Measurements from ENCODE around the gene FBXO34.

The FBXO34 gene

GRCh38 chr14:55373784-55374705 is 102.8 kb downstream of the FBXO34 start:
- TF ChIP-seq EP300 (IDR thresholded peaks at IDR 0.05; ENCODE audit: borderline replicate concordance) (no peak), NFIC (IDR thresholded peaks at IDR 0.05) (no peak), YY1 (IDR thresholded peaks at IDR 0.05; ENCODE audit: low read depth) (no peak), TEAD4 (IDR thresholded peaks at IDR 0.05) (no peak), TAF1 (IDR thresholded peaks at IDR 0.05; ENCODE audit: low read depth) (no peak), EGR1 (IDR thresholded peaks at IDR 0.05) (no peak), MAX (IDR thresholded peaks at IDR 0.05) (no peak), CEBPB (IDR thresholded peaks at IDR 0.05) (no peak), TCF12 (IDR thresholded peaks at IDR 0.05; ENCODE audit: low read depth) (no peak)

- TF ChIP-seq TAF1 (IDR thresholded peaks at IDR 0.05; ENCODE audit: low read depth) (no peak), ZBTB7A (IDR thresholded peaks at IDR 0.05; ENCODE audit: low read depth) (no peak), CREB1 (IDR thresholded peaks at IDR 0.05; ENCODE audit: low read depth) (no peak), RAD21 (IDR thresholded peaks at IDR 0.05; ENCODE audit: low read depth) (no peak), USF1 (IDR thresholded peaks at IDR 0.05) (no peak), MAX (IDR thresholded peaks at IDR 0.05) (no peak), REST (IDR thresholded peaks at IDR 0.05; ENCODE audit: low read depth) (no peak), FOXM1 (IDR thresholded peaks at IDR 0.05; ENCODE audit: borderline replicate concordance, low read depth) (no peak), YY1 (IDR thresholded peaks at IDR 0.05; ENCODE audit: low read depth) (no peak), CEBPB (IDR thresholded peaks at IDR 0.05) (no peak), NFIC (IDR thresholded peaks at IDR 0.05) (no peak), TEAD4 (IDR thresholded peaks at IDR 0.05) (no peak), EGR1 (IDR thresholded peaks at IDR 0.05) (no peak), TCF12 (IDR thresholded peaks at IDR 0.05; ENCODE audit: low read depth) (no peak), EP300 (IDR thresholded peaks at IDR 0.05; ENCODE audit: borderline replicate concordance) (no peak)
These were observed 103.5 kb downstream of the FBXO34 start for GRCh38 chr14:55374771-55375170.

GRCh38 chr14:55377236-55377635 is 106.0 kb downstream of the FBXO34 start:
- no peak for TF ChIP-seq FOXM1 (IDR thresholded peaks at IDR 0.05; ENCODE audit: borderline replicate concordance, low read depth)
- no peak for TF ChIP-seq CREB1 (IDR thresholded peaks at IDR 0.05; ENCODE audit: low read depth)
- TF ChIP-seq REST (IDR thresholded peaks at IDR 0.05; ENCODE audit: low read depth), result no peak
- TF ChIP-seq RAD21 (IDR thresholded peaks at IDR 0.05; ENCODE audit: low read depth), result no peak
- TF ChIP-seq TAF1 (IDR thresholded peaks at IDR 0.05; ENCODE audit: low read depth), result no peak
- no peak for TF ChIP-seq CEBPB (IDR thresholded peaks at IDR 0.05)
- TF ChIP-seq USF1 (IDR thresholded peaks at IDR 0.05), result no peak
- no peak for TF ChIP-seq ZBTB7A (IDR thresholded peaks at IDR 0.05; ENCODE audit: low read depth)
- no peak for TF ChIP-seq EP300 (IDR thresholded peaks at IDR 0.05; ENCODE audit: borderline replicate concordance)
- TF ChIP-seq NFIC (IDR thresholded peaks at IDR 0.05), result no peak
- TF ChIP-seq YY1 (IDR thresholded peaks at IDR 0.05; ENCODE audit: low read depth), result no peak
- TF ChIP-seq EGR1 (IDR thresholded peaks at IDR 0.05), result no peak
- TF ChIP-seq MAX (IDR thresholded peaks at IDR 0.05), result no peak

- TF ChIP-seq REST (IDR thresholded peaks at IDR 0.05; ENCODE audit: low read depth), result no peak
- TF ChIP-seq CREB1 (IDR thresholded peaks at IDR 0.05; ENCODE audit: low read depth), result no peak
- TF ChIP-seq RAD21 (IDR thresholded peaks at IDR 0.05; ENCODE audit: low read depth), result no peak
- TF ChIP-seq EP300 (IDR thresholded peaks at IDR 0.05; ENCODE audit: borderline replicate concordance), result no peak
- no peak for TF ChIP-seq TAF1 (IDR thresholded peaks at IDR 0.05; ENCODE audit: low read depth)
- TF ChIP-seq MAX (IDR thresholded peaks at IDR 0.05), result no peak
- no peak for TF ChIP-seq FOXM1 (IDR thresholded peaks at IDR 0.05; ENCODE audit: borderline replicate concordance, low read depth)
- TF ChIP-seq EGR1 (IDR thresholded peaks at IDR 0.05), result no peak
- no peak for TF ChIP-seq TEAD4 (IDR thresholded peaks at IDR 0.05)
- no peak for TF ChIP-seq USF1 (IDR thresholded peaks at IDR 0.05)
- no peak for TF ChIP-seq CEBPB (IDR thresholded peaks at IDR 0.05)
- no peak for TF ChIP-seq ZBTB7A (IDR thresholded peaks at IDR 0.05; ENCODE audit: low read depth)
- no peak for TF ChIP-seq NFIC (IDR thresholded peaks at IDR 0.05)
- no peak for TF ChIP-seq TCF12 (IDR thresholded peaks at IDR 0.05; ENCODE audit: low read depth)
- no peak for TF ChIP-seq YY1 (IDR thresholded peaks at IDR 0.05; ENCODE audit: low read depth)
These were observed 109.8 kb downstream of the FBXO34 start for GRCh38 chr14:55381040-55381439.

All from Ishikawa (cell line).